Activated CD4-positive, alpha-beta memory T cell treated with anti-CD3 and anti-CD28 coated beads for 36 hours (primary cell): Measurements from ENCODE around the gene UQCC2. TPM values are rescaled to one million over a fixed set of nuclear protein-coding genes. Genes with fewer than 3 reads are reported as not detected.

Experiments used
- CTCF ChIA-PET: fragments of 350-600 bp; sonication (Branson Sonifier 250); formaldehyde crosslinking; loops from one replicate; lab custom pipeline; 2021; ENCODE audit warnings: antibody characterized with exemption, inconsistent platforms; lab: Charles Lee
- POLR2A ChIA-PET: fragments of 350-600 bp; sonication (Branson Sonifier 250); formaldehyde crosslinking; loops from one replicate; lab custom pipeline; 2021; ENCODE audit warnings: antibody characterized with exemption; lab: Charles Lee
- DNase-seq: peaks from one replicate; pipeline ENCODE4 v3.0.0-alpha.2; 2020
- H3K27ac Mint-ChIP-seq: one replicate; pipeline ENCODE4 v1.8.0; 2021; ENCODE audit warnings: mixed read lengths
- H3K27me3 Mint-ChIP-seq: one replicate; pipeline ENCODE4 v1.8.0; 2021; ENCODE audit warnings: mixed read lengths
- H3K36me3 Mint-ChIP-seq: one replicate; pipeline ENCODE4 v1.8.0; 2021; ENCODE audit warnings: mixed read lengths
- H3K4me1 Mint-ChIP-seq: one replicate; pipeline ENCODE4 v1.8.0; 2021; ENCODE audit warnings: low read depth, mixed read lengths
- H3K4me3 Mint-ChIP-seq: one replicate; pipeline ENCODE4 v1.8.0; 2021; ENCODE audit warnings: mild to moderate bottlenecking, mixed read lengths
- H3K9me3 Mint-ChIP-seq: one replicate; pipeline ENCODE4 v1.8.0; 2021; ENCODE audit warnings: mixed read lengths
- intact Hi-C: fragments of 100-400 bp; cut with micrococcal nuclease; formaldehyde crosslinking; loops from one replicate; pipeline ENCODE4 v1.15.1; 2023
- total RNA-seq, 2 experiments: library from RNA; stranded (reverse); gene quantifications; one replicate each; pipeline ENCODE4 v1.2.3, GENCODE V29; 2021

UQCC2 gene
- total RNA-seq, 2 experiments from 2014 or later, result 157 to 160 TPM

- H3K4me3 Mint-ChIP-seq, result no peak overlapping the region
- DNase-seq, result no peak
- no peaks in the 10 kb centered on the region for H3K4me1 Mint-ChIP-seq
- POLR2A ChIA-PET, result no interaction called here
- no peaks in the 10 kb centered on the region for H3K36me3 Mint-ChIP-seq
- intact Hi-C loops, result no loop called here
- no peaks in the 10 kb centered on the region for H3K27me3 Mint-ChIP-seq
- no peaks in the 10 kb centered on the region for H3K9me3 Mint-ChIP-seq
- CTCF ChIA-PET, result interaction anchor here (2.4 kb wide), 1 partner anchor 13 kb away, joined by 8 read pairs; no protein-coding TSS in a partner anchor
- H3K27ac Mint-ChIP-seq, result no peak overlapping the region
Measured at GRCh38 chr6:33730611-33731010, 19.1 kb upstream of the UQCC2 start.

- POLR2A ChIA-PET, result no interaction called here
- H3K36me3 Mint-ChIP-seq, result no peaks in the 10 kb centered on the region
- CTCF ChIA-PET, result no interaction called here
Measured at GRCh38 chr6:33729059-33729458, 17.6 kb upstream of the UQCC2 start.

GRCh38 chr6:33728438-33728837 lies 16.9 kb upstream of the UQCC2 start:
- Mint-ChIP-seq H3K36me3 (no peaks in the 10 kb centered on the region), H3K27ac (no peak overlapping the region), H3K4me3 (no peak overlapping the region), H3K4me1 (peaks cover 13% of the 10 kb centered on the region), H3K9me3 (no peaks in the 10 kb centered on the region), H3K27me3 (peaks cover 2% of the 10 kb centered on the region)
- no peak for DNase-seq
- POLR2A ChIA-PET, result no interaction called here
- CTCF ChIA-PET, result interaction anchor here (0.8 kb wide), 1 partner anchor 43 kb away, joined by 4 read pairs; no protein-coding TSS in a partner anchor
- intact Hi-C loops, result no loop called here

More at GRCh38 chr6:33729059-33729458, 17.6 kb upstream of the UQCC2 start:
- H3K27ac Mint-ChIP-seq, result no peak overlapping the region
- no peaks in the 10 kb centered on the region for H3K9me3 Mint-ChIP-seq
- H3K4me3 Mint-ChIP-seq, result no peak overlapping the region
- intact Hi-C loops, result no loop called here
- peaks cover 8% of the 10 kb centered on the region for H3K4me1 Mint-ChIP-seq
- H3K27me3 Mint-ChIP-seq, result no peaks in the 10 kb centered on the region
- DNase-seq, result no peak

GRCh38 chr6:33727932-33728331 lies 16.4 kb upstream of the UQCC2 start:
- no peak overlapping the region for H3K4me3 Mint-ChIP-seq
- DNase-seq, result no peak
- intact Hi-C loops, result no loop called here
- peaks cover 13% of the 10 kb centered on the region for H3K4me1 Mint-ChIP-seq
- H3K27me3 Mint-ChIP-seq, result peaks cover 3% of the 10 kb centered on the region
- ChIA-PET CTCF (interaction anchor here (0.8 kb wide), 1 partner anchor 44 kb away, joined by 4 read pairs; no protein-coding TSS in a partner anchor), POLR2A (no interaction called here)
- H3K27ac Mint-ChIP-seq, result no peak overlapping the region
- H3K9me3 Mint-ChIP-seq, result no peaks in the 10 kb centered on the region
- no peaks in the 10 kb centered on the region for H3K36me3 Mint-ChIP-seq

- intact Hi-C loops, result no loop called here
- no peaks in the 10 kb centered on the region for H3K9me3 Mint-ChIP-seq
- H3K27me3 Mint-ChIP-seq, result peaks cover 3% of the 10 kb centered on the region
- no peak overlapping the region for H3K4me3 Mint-ChIP-seq
- H3K27ac Mint-ChIP-seq, result no peak overlapping the region
- H3K4me1 Mint-ChIP-seq, result peaks cover 13% of the 10 kb centered on the region
- ChIA-PET POLR2A (no interaction called here), CTCF (no interaction called here)
- no peaks in the 10 kb centered on the region for H3K36me3 Mint-ChIP-seq
- DNase-seq, result no peak
Measured at GRCh38 chr6:33727126-33727525, 15.6 kb upstream of the UQCC2 start.

- intact Hi-C loops, result no loop called here
- peaks cover 5% of the 10 kb centered on the region for H3K27me3 Mint-ChIP-seq
- peaks cover 13% of the 10 kb centered on the region for H3K4me1 Mint-ChIP-seq
- ChIA-PET POLR2A (no interaction called here), CTCF (no interaction called here)
- H3K4me3 Mint-ChIP-seq, result no peak overlapping the region
- H3K36me3 Mint-ChIP-seq, result no peaks in the 10 kb centered on the region
- no peak for DNase-seq
- H3K9me3 Mint-ChIP-seq, result no peaks in the 10 kb centered on the region
- H3K27ac Mint-ChIP-seq, result no peak overlapping the region
Measured at GRCh38 chr6:33726696-33727095, 15.2 kb upstream of the UQCC2 start.

GRCh38 chr6:33725891-33726673 lies 14.6 kb upstream of the UQCC2 start:
- Mint-ChIP-seq H3K9me3 (no peaks in the 10 kb centered on the region), H3K27ac (no peak overlapping the region), H3K36me3 (no peaks in the 10 kb centered on the region), H3K4me1 (peaks cover 13% of the 10 kb centered on the region), H3K4me3 (no peak overlapping the region), H3K27me3 (peaks cover 7% of the 10 kb centered on the region)
- CTCF ChIA-PET, result interaction anchor here (0.9 kb wide), 1 partner anchor 18 kb away, joined by 6 read pairs; no protein-coding TSS in a partner anchor
- intact Hi-C loops, result no loop called here
- DNase-seq, result no peak
- POLR2A ChIA-PET, result no interaction called here

- Mint-ChIP-seq H3K27ac (no peak overlapping the region), H3K9me3 (no peaks in the 10 kb centered on the region), H3K27me3 (peaks cover 7% of the 10 kb centered on the region), H3K4me3 (no peak overlapping the region), H3K4me1 (peaks cover 13% of the 10 kb centered on the region), H3K36me3 (no peaks in the 10 kb centered on the region)
- no peak for DNase-seq
- intact Hi-C loops, result no loop called here
- CTCF ChIA-PET, result no interaction called here
- POLR2A ChIA-PET, result no interaction called here
Measured at GRCh38 chr6:33725222-33725621, 13.7 kb upstream of the UQCC2 start.

GRCh38 chr6:33724102-33725023 lies 12.9 kb upstream of the UQCC2 start:
- Mint-ChIP-seq H3K4me3 (no peak overlapping the region), H3K9me3 (no peaks in the 10 kb centered on the region), H3K36me3 (no peaks in the 10 kb centered on the region), H3K4me1 (peaks cover 13% of the 10 kb centered on the region), H3K27me3 (peaks cover 7% of the 10 kb centered on the region), H3K27ac (no peak overlapping the region)
- CTCF ChIA-PET, result interaction anchor here (1.0 kb wide), 1 partner anchor 13 kb away, joined by 5 read pairs; the partner anchor contains the start of gene UQCC2
- DNase-seq, result no peak
- intact Hi-C loops, result no loop called here
- POLR2A ChIA-PET, result no interaction called here

- DNase-seq, result no peak
- intact Hi-C loops, result no loop called here
- POLR2A ChIA-PET, result no interaction called here
- Mint-ChIP-seq H3K9me3 (no peaks in the 10 kb centered on the region), H3K4me3 (no peak overlapping the region), H3K27ac (no peak overlapping the region), H3K27me3 (peaks cover 7% of the 10 kb centered on the region), H3K36me3 (no peaks in the 10 kb centered on the region), H3K4me1 (peaks cover 13% of the 10 kb centered on the region)
- CTCF ChIA-PET, result interaction anchor here (1.0 to 1.3 kb wide), 3 partner anchors 12 to 21 kb away, joined by 4 to 5 read pairs (median 4); partner anchors contain the start of gene UQCC2
Measured at GRCh38 chr6:33723371-33724085, 12.0 kb upstream of the UQCC2 start.

- no peak overlapping the region for H3K27ac Mint-ChIP-seq
- H3K36me3 Mint-ChIP-seq, result no peaks in the 10 kb centered on the region
- no peak for DNase-seq
- intact Hi-C loops, result no loop called here
- H3K4me1 Mint-ChIP-seq, result peaks cover 13% of the 10 kb centered on the region
- CTCF ChIA-PET, result interaction anchor here (1.2 to 1.3 kb wide), 2 partner anchors 11 to 132 kb away, joined by 4 read pairs; partner anchors contain the start of gene UQCC2
- H3K4me3 Mint-ChIP-seq, result no peak overlapping the region
- no peaks in the 10 kb centered on the region for H3K9me3 Mint-ChIP-seq
- H3K27me3 Mint-ChIP-seq, result peaks cover 7% of the 10 kb centered on the region
- POLR2A ChIA-PET, result no interaction called here
Measured at GRCh38 chr6:33722103-33722623, 10.7 kb upstream of the UQCC2 start.
